ENCODE data around the gene C9orf50.

DNA sequence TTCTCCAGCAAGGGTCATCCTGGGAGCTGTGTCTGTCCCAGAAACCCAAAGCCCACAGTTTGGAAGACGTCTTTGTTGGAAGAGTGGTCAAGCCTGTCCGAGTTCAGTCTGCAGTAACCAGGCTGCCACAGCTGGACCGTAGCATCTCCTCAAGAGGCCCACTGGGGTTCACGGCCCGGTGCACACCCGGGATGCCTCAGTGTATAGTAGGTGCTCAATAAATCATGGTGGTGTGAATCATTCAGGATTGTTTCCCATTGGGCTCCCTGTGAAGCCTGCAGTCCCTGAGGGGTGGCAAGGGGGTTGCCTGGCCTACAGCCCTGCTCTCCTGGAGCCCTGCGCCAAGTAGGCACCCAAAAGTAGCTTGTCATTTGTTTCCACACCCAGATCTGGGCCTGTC lies 34.3 kb upstream of the C9orf50 start:
- TF ChIP-seq, protein P1, sequence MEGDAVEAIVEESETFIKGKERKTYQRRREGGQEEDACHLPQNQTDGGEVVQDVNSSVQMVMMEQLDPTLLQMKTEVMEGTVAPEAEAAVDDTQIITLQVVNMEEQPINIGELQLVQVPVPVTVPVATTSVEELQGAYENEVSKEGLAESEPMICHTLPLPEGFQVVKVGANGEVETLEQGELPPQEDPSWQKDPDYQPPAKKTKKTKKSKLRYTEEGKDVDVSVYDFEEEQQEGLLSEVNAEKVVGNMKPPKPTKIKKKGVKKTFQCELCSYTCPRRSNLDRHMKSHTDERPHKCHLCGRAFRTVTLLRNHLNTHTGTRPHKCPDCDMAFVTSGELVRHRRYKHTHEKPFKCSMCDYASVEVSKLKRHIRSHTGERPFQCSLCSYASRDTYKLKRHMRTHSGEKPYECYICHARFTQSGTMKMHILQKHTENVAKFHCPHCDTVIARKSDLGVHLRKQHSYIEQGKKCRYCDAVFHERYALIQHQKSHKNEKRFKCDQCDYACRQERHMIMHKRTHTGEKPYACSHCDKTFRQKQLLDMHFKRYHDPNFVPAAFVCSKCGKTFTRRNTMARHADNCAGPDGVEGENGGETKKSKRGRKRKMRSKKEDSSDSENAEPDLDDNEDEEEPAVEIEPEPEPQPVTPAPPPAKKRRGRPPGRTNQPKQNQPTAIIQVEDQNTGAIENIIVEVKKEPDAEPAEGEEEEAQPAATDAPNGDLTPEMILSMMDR (IDR thresholded peaks at IDR 0.05) = no peak
- no peak for TF ChIP-seq POLR2A (IDR thresholded peaks at IDR 0.05)

Data from heart left ventricle (tissue), 13 donors.